Measurements from ENCODE around the gene MCM10.

MCM10 gene

GRCh38 chr10:13167568-13167967 is 6.2 kb downstream of the MCM10 start:
- no peak for DNase-seq

- DNase-seq: no peak
Observed at GRCh38 chr10:13168781-13169180, 7.4 kb downstream of the MCM10 start.

- no peak for DNase-seq
Observed at GRCh38 chr10:13173616-13174015, 12.3 kb downstream of the MCM10 start.

GRCh38 chr10:13180788-13181187 is 19.4 kb downstream of the MCM10 start:
- DNase-seq: no peak

DNA sequence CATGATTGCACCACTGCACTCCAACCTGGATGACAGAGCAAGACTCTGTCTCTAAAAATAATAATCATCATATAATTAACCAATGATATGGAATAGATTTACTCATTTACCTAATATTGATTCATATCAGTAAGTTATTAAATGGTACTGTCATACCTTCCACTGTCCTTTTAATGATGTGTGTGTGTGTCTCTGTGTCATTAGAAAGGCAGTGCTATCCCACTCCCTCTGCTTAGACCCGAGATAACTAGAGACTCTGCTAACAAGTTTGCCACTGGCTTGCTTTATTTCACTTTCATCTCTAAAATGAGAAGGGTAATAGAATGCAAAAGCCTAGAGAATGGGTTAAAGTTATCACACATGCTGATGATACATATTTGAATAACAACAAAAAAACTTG is 21.1 kb downstream of the MCM10 start:
- DNase-seq: no peak

DNA sequence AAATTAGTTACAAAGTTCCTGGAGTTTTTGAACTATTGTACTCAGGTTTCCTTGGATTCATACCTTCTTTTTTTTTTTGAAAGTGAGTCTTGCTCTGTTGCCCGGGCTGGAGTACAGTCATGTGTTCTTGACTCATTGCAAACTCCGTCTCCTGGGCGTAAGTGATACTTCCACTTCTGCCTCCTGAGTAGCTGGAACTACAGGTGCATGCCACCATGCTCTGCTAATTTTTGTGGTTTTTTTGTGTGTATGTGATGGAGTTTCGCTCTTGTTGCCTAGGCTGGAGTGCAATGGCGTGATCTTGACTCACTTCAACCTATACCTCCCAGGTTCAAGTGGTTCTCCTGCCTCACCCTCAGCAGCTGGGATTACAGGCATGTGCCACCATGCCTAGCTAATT is 22.3 kb downstream of the MCM10 start:
- no peak for DNase-seq

DNA sequence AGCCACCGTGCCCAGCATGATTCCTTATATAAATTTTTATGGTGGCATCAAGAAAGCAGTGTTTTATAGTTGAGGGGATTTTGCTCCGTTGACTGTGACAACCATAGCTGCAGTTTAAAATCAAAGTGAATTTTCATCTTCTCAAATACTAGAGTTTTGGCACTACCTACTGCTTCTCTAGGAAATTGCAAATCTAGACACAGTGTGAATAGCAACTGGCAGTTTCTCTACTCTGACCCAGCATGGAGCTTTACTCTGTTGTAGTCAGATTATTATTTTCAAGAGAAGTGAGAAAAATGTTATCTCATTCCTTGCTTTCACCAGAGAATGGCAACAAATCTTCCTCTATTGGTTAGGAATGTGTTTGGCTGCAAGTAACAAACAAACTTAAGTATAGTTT is 22.9 kb downstream of the MCM10 start:
- DNase-seq: no peak

- no peak for DNase-seq
Observed at GRCh38 chr10:13184730-13185514, 23.6 kb downstream of the MCM10 start.

DNA sequence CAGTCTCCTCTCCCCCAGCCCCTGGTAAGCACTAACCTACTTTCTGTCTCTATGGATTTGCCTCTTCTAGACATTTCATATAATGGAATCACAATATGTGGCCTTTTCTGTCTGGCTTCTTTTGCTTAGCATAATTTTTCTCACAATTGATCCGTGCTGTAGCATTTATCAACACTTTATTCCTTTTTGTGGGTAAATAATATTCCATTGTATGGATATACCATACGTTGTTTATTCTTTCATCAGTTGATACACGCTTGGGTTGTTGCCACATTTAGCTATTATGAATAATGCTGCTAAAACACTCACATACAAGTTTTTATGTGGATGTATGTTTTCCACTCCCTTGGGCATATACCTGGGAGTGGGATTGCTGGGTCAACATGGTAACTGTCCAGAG is 25.8 kb downstream of the MCM10 start:
- no peak for DNase-seq

DNA sequence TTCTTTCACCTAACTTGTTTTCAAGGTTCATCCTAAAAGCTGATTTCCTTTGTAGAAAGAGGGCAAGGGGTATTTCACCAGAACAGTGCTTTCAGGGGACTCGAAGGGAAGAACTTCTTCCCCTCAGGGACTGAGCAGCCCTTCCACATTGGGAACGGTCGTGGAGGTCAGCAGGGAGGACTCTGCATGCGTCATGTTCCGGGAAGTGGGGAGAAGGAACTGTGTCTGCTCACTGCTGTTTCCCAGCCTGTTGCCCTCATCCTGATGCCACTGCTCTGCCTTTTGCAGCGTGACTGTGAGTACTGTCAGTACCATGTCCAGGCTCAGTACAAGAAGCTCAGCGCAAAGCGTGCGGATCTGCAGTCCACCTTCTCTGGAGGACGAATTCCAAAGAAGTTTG is 27.2 kb downstream of the MCM10 start:
- no peak for DNase-seq

- no peak for DNase-seq
Observed at GRCh38 chr10:13189961-13190360, 28.6 kb downstream of the MCM10 start.

GRCh38 chr10:13190816-13191215 is 29.5 kb downstream of the MCM10 start:
- no peak for DNase-seq

GRCh38 chr10:13191362-13191761 is 30.0 kb downstream of the MCM10 start:
- no peak for DNase-seq

DNA sequence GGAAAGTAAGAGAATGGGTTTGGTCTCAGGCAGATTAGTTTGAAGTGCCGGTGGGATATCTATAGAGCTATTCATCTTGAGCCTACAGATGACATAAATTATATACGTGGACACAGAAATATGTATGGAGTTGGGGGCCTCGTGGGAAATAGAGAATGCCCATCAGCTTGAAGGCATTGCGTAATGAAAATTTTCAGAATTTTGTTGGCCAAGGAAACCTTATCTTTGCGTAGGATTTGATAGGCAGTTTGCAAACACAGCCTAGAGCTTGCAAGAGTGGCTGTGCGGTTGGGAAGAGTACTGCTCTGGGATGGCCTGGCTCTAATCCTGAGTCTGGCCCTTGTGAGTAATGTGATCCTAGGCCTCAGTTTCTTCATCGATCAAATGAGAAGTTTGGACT is 32.3 kb downstream of the MCM10 start:
- DNase-seq: no peak

- no peak for DNase-seq
Observed at GRCh38 chr10:13195016-13195415, 33.7 kb downstream of the MCM10 start.

GRCh38 chr10:13201132-13201531 is 39.8 kb downstream of the MCM10 start:
- no peak for DNase-seq

DNA sequence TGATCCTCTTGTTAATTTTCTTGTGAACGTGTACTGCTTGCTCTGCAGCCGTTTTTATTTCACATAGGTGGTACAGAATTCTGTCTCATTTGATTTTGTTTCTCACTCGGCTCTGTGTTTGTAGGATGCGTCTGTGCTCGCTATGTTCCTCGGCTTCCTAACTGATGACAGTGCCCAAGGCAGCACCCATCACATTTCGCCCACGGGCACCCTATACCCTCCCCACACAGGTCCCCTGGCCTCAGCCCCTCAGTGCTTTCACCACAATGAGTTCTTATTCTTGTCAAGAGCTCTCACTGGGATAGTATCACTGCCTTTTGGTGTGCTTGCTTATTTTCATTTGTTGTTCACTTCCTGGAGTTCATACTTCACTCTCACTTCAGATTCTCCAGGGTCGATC is 44.7 kb downstream of the MCM10 start:
- no peak for DNase-seq

GRCh38 chr10:13206546-13207443 is 45.4 kb downstream of the MCM10 start:
- DNase-seq: no peak

GRCh38 chr10:13213163-13213562 is 51.8 kb downstream of the MCM10 start:
- no peak for DNase-seq

GRCh38 chr10:13218878-13219277 is 57.5 kb downstream of the MCM10 start:
- DNase-seq: no peak

- DNase-seq: no peak
Observed at GRCh38 chr10:13219685-13220670, 58.6 kb downstream of the MCM10 start.

DNA sequence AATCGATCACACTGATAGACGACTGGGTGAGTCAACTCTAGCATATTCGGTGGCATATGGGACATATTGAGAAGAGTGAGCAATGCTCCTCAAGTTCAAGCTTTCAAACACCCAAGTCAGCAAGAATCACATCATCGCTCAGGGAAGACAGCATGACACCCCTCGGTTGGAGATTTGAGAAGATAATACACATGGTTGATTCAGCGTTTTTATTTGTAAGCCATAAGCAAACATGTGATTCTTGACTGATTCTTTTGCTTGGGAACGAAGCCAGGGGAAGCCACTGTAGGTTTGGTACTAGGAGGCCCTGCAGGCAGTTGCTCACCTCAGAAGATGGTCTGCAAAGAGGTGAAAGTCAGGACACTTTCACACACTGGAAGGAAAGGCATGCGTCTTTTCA is 60.2 kb downstream of the MCM10 start:
- no peak for DNase-seq

- no peak for DNase-seq
Observed at GRCh38 chr10:13222151-13222550, 60.8 kb downstream of the MCM10 start.
